IMR-90 (cell line): ENCODE results near the gene VBP1. TPM values are rescaled to one million over a fixed set of nuclear protein-coding genes. Genes with fewer than 3 reads are reported as not detected.

Experiments used
- ATAC-seq: fragments of 200-7000 bp; cut with Tn5 transposase; 2 replicates; pipeline ENCODE4 v1.9.1; 2020; ENCODE audit warnings: low read depth, mild to moderate bottlenecking, moderate library complexity
- BruUV-seq: library from RNA; stranded (reverse); fragments of 400-500 nt; replicated peaks from 2 replicates; lab custom pipeline; 2021; lab: Mats Ljungman, UMichigan
- CTCF ChIA-PET: fragments of 300-600 bp; formaldehyde crosslinking; extraction: SDS; loops from one replicate; lab custom pipeline; 2021; ENCODE audit warnings: antibody characterized with exemption; lab: Yijun Ruan, JAX
- POLR2A ChIA-PET: fragments of 300-600 bp; sonication (Branson Sonifier 250); formaldehyde crosslinking; loops from one replicate; lab custom pipeline; 2022; ENCODE audit warnings: antibody characterized with exemption; ENCODE audit not compliant: unreplicated experiment; lab: Charles Lee
- DNase-seq: peaks from one replicate; pipeline ENCODE4 v3.0.0; 2013
- H2AFZ ChIP-seq: replicated peaks from 2 replicates; pipeline ENCODE3; 2013; ENCODE audit warnings: low read length, mild to moderate bottlenecking; ENCODE audit not compliant: poor library complexity
- H2AK5ac ChIP-seq: 2 replicates; pipeline ENCODE4 v1.6.1; 2013; ENCODE audit warnings: low read depth, low read length, inconsistent platforms
- H2AK9ac ChIP-seq: replicated peaks from 2 replicates; pipeline ENCODE3; 2013; ENCODE audit warnings: mild to moderate bottlenecking, low read depth, low read length, moderate library complexity; ENCODE audit not compliant: poor library complexity
- H2BK120ac ChIP-seq: 2 replicates; pipeline ENCODE4 v1.6.1; 2013; ENCODE audit warnings: low read depth, low read length, inconsistent platforms
- H2BK15ac ChIP-seq: 3 replicates; pipeline ENCODE4 v1.6.1; 2013; ENCODE audit warnings: low read depth, low read length, inconsistent platforms
- H2BK20ac ChIP-seq: 2 replicates; pipeline ENCODE4 v1.6.1; 2013; ENCODE audit warnings: low read depth, mild to moderate bottlenecking, inconsistent platforms, low read length, moderate library complexity
- H2BK5ac ChIP-seq: 2 replicates; pipeline ENCODE4 v1.6.1; 2013; ENCODE audit warnings: mild to moderate bottlenecking, low read depth, low read length, inconsistent platforms; ENCODE audit not compliant: poor library complexity, severe bottlenecking
- H3K14ac ChIP-seq: replicated peaks from 2 replicates; pipeline ENCODE4 v1.6.1; 2013; ENCODE audit warnings: low read depth, low read length, inconsistent platforms
- H3K18ac ChIP-seq: 2 replicates; pipeline ENCODE4 v1.6.1; 2013; ENCODE audit warnings: low read depth, low read length, control low read depth
- H3K23ac ChIP-seq: 2 replicates; pipeline ENCODE4 v1.6.1; 2013; ENCODE audit warnings: low read depth, low read length, inconsistent platforms
- H3K27ac ChIP-seq: 2 replicates; pipeline ENCODE4 v1.5.1; 2013; ENCODE audit warnings: mild to moderate bottlenecking, control low read depth, low read length; ENCODE audit not compliant: insufficient read depth
- H3K27me3 ChIP-seq: 2 replicates; pipeline ENCODE4 v1.6.1; 2013; ENCODE audit warnings: low read length; ENCODE audit not compliant: control insufficient read depth, insufficient read depth
- H3K36me3 ChIP-seq: 2 replicates; pipeline ENCODE4 v1.6.1; 2013; ENCODE audit warnings: low read length, mixed read lengths; ENCODE audit not compliant: control insufficient read depth, insufficient read depth
- H3K4ac ChIP-seq: 2 replicates; pipeline ENCODE4 v1.6.1; 2013; ENCODE audit warnings: low read depth, low read length, inconsistent platforms
- H3K4me1 ChIP-seq: 2 replicates; pipeline ENCODE4 v1.6.1; 2013; ENCODE audit warnings: low read length, mixed read lengths; ENCODE audit not compliant: control insufficient read depth, insufficient read depth
- H3K4me2 ChIP-seq: 2 replicates; pipeline ENCODE4 v1.6.1; 2013; ENCODE audit warnings: low read depth, mild to moderate bottlenecking, control low read depth, low read length, moderate library complexity
- H3K4me3 ChIP-seq: 2 replicates; pipeline ENCODE4 v1.5.1; 2013; ENCODE audit warnings: low read depth, mild to moderate bottlenecking, control low read depth, low read length, moderate library complexity; ENCODE audit not compliant: insufficient read depth
- H3K56ac ChIP-seq: 2 replicates; pipeline ENCODE4 v1.6.1; 2013; ENCODE audit warnings: low read length, inconsistent platforms; ENCODE audit not compliant: insufficient read depth; ENCODE audit errors: extremely low read depth
- H3K79me1 ChIP-seq, 2 experiments: 2 replicates each; pipeline ENCODE4 v1.6.1; 2013; ENCODE audit warnings: low read length in 2 of 2, inconsistent platforms in 1 of 2, low read depth in 1 of 2
- H3K9ac ChIP-seq: 2 replicates; pipeline ENCODE4 v1.6.1; 2013; ENCODE audit warnings: low read depth, low read length, control low read depth
- H3K9me1 ChIP-seq: 2 replicates; pipeline ENCODE4 v1.6.1; 2013; ENCODE audit warnings: low read length, inconsistent platforms; ENCODE audit not compliant: insufficient read depth
- H3K9me3 ChIP-seq: 2 replicates; pipeline ENCODE4 v1.6.1; 2013; ENCODE audit warnings: low read length; ENCODE audit not compliant: control insufficient read depth, insufficient read depth
- H4K20me1 ChIP-seq: 2 replicates; pipeline ENCODE4 v1.6.1; 2013; ENCODE audit warnings: low read length, inconsistent platforms; ENCODE audit not compliant: insufficient read depth
- H4K5ac ChIP-seq: 2 replicates; pipeline ENCODE4 v1.6.1; 2013; ENCODE audit warnings: mild to moderate bottlenecking, low read depth, low read length, control low read depth
- H4K8ac ChIP-seq, 2 experiments: 2 replicates each; pipeline ENCODE4 v1.6.1; 2013; ENCODE audit warnings: low read depth in 2 of 2, low read length in 2 of 2, control low read depth in 1 of 2, inconsistent platforms in 1 of 2
- H4K91ac ChIP-seq: 2 replicates; pipeline ENCODE4 v1.6.1; 2013; ENCODE audit warnings: low read depth, low read length, inconsistent platforms; ENCODE audit not compliant: insufficient read depth
- BHLHE40 ChIP-seq: fragments of 150-350 bp; IDR thresholded peaks from 2 replicates; pipeline ENCODE4 v1.6.1; 2016; ENCODE audit warnings: mild to moderate bottlenecking, low read depth, low read length
- CEBPB ChIP-seq: IDR thresholded peaks from 2 replicates; pipeline ENCODE4 v1.6.1; 2012; ENCODE audit warnings: low read depth, low read length, improper control_type of control experiment
- MAFK ChIP-seq: IDR thresholded peaks from 2 replicates; pipeline ENCODE4 v1.6.1; 2012; ENCODE audit warnings: low read depth, low read length, improper control_type of control experiment
- MAZ ChIP-seq: IDR thresholded peaks from 2 replicates; pipeline ENCODE4 v1.6.1; 2012; ENCODE audit warnings: low read depth, mild to moderate bottlenecking, low read length, improper control_type of control experiment, moderate library complexity, borderline replicate concordance
- MXI1 ChIP-seq: IDR thresholded peaks from 2 replicates; pipeline ENCODE4 v1.6.1; 2012; ENCODE audit warnings: low read depth, mild to moderate bottlenecking, low read length, moderate library complexity, borderline replicate concordance
- NFE2L2 ChIP-seq: fragments of 150-350 bp; IDR thresholded peaks from 2 replicates; pipeline ENCODE4 v1.6.1; 2016; ENCODE audit warnings: low read depth, mild to moderate bottlenecking, low read length
- POLR2A ChIP-seq: IDR thresholded peaks from 2 replicates; pipeline ENCODE4 v1.6.1; 2012; ENCODE audit warnings: mild to moderate bottlenecking, low read depth, low read length
- RAD21 ChIP-seq: IDR thresholded peaks from 2 replicates; pipeline ENCODE4 v1.6.1; 2012; ENCODE audit warnings: low read length, improper control_type of control experiment
- RFX5 ChIP-seq: IDR thresholded peaks from 2 replicates; pipeline ENCODE4 v1.8.0; 2012; ENCODE audit warnings: low read depth, mild to moderate bottlenecking, low read length, moderate library complexity
- SMC3 ChIP-seq: fragments of 150-350 bp; IDR thresholded peaks from 2 replicates; pipeline ENCODE4 v1.6.1; 2016; ENCODE audit warnings: low read depth, mild to moderate bottlenecking, antibody characterized with exemption, low read length, moderate library complexity
- WGBS, 2 experiments: methylation state at CpG; one replicate each; pipeline versions ENCODE4 v1.1.5 to v1.1.7; 2013; ENCODE audit warnings: missing lambda C conversion rate in 2 of 2; ENCODE audit not compliant: insufficient read length in 1 of 2; ENCODE audit errors: extremely low coverage in 2 of 2; 5-methylcytosine and 5-hydroxymethylcytosine counted together
- dilution Hi-C: fragments of 300-500 bp; cut with HindIII; formaldehyde crosslinking; loops from one replicate; pipeline ENCODE4 v1.14.3; 2018; ENCODE audit warnings: low sequenced_read_pairs; ENCODE audit not compliant: unreplicated experiment
- in situ Hi-C: fragments of 300-500 bp; cut with MboI; formaldehyde crosslinking; loops from 3 replicates; pipeline ENCODE4 v1.14.3; 2019; ENCODE audit warnings: low sequenced_read_pairs, inconsistent platforms, mixed read lengths
- intact Hi-C: fragments of 100-400 bp; cut with micrococcal nuclease; formaldehyde crosslinking; loops from 2 replicates; pipeline ENCODE4 v1.10.0; 2022
- polyA plus RNA-seq, 3 experiments: library from polyadenylated mRNA; depleted of rRNA; stranded (reverse); fragments of >200 nt; gene quantifications; 2 replicates each; pipeline ENCODE4 v1.2.3, GENCODE V29; 2012; ENCODE audit warnings: low replicate concordance in 1 of 3
- total RNA-seq: library from RNA; depleted of rRNA; stranded (reverse); fragments of >200 nt; gene quantifications from 2 replicates; pipeline ENCODE4 v1.2.3, GENCODE V29; 2012
- TF ChIP-seq, protein P1 (sequence below): conservative IDR thresholded peaks from 2 replicates; pipeline ENCODE4 v1.5.1; 2012; ENCODE audit warnings: mild to moderate bottlenecking, low read depth, low read length, improper control_type of control experiment
- TF ChIP-seq, protein P2 (sequence below): fragments of 150-350 bp; IDR thresholded peaks from 2 replicates; pipeline ENCODE4 v1.6.1; 2017; ENCODE audit warnings: mild to moderate bottlenecking, antibody characterized with exemption, low read length, low read depth

Gene VBP1
- total and polyA plus RNA-seq, 2 of the 4 experiments (the other 2 are of a cell fraction), result 30.8 to 42.3 TPM

DNA sequence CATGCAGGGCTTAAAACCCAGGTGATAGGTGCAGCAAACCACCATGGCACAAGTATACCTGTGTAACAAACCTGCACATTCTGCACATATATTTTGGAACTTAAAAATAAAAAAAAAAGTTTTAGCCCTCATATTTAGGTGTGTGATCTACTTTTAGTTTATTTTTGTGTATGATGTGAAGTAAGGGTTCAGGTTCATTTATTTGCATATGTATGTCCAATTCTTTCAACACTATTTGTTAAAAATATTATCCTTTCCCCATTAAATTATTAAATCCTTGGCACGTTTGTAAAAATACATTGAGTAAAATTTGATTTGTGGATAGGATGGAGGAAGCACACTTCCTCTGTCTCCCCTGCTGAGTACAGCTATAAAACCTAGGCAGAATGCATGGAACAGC lies 35.1 kb downstream of the VBP1 start:
- POLR2A ChIA-PET, result no interaction called here

More for the DNA sequence above, 35.1 kb downstream of the VBP1 start:
- Histone ChIP-seq H3K36me3 (no peaks in the 10 kb centered on the region), H2AK5ac (no peak overlapping the region), H2BK120ac (no peak overlapping the region), H2BK20ac (no peak overlapping the region), H2BK15ac (no peak overlapping the region), H3K23ac (no peak overlapping the region), H3K79me1 (no peaks in the 10 kb centered on the region), H4K5ac (no peak overlapping the region), H3K56ac (no peak overlapping the region), H4K20me1 (no peaks in the 10 kb centered on the region), H3K4me2 (no peak overlapping the region), H3K4me3 (no peak overlapping the region), H2AK9ac (no peak overlapping the region), H3K27me3 (no peaks in the 10 kb centered on the region), H3K9me3 (no peaks in the 10 kb centered on the region), H3K4ac (no peak overlapping the region), H2AFZ (no peak overlapping the region), H4K8ac (no peak overlapping the region), H3K27ac (no peak overlapping the region), H3K14ac (no peak overlapping the region), H4K91ac (no peak overlapping the region), H3K4me1 (no peaks in the 10 kb centered on the region), H2BK5ac (no peak overlapping the region), H3K9ac (no peak overlapping the region), H3K18ac (no peak overlapping the region), H3K9me1 (no peaks in the 10 kb centered on the region)
- intact Hi-C loops, result no loop called here
- dilution Hi-C loops, result no loop called here
- CTCF ChIA-PET, result no interaction called here
- DNase-seq (no peak), ATAC-seq (no peak)
- TF ChIP-seq, protein P1, sequence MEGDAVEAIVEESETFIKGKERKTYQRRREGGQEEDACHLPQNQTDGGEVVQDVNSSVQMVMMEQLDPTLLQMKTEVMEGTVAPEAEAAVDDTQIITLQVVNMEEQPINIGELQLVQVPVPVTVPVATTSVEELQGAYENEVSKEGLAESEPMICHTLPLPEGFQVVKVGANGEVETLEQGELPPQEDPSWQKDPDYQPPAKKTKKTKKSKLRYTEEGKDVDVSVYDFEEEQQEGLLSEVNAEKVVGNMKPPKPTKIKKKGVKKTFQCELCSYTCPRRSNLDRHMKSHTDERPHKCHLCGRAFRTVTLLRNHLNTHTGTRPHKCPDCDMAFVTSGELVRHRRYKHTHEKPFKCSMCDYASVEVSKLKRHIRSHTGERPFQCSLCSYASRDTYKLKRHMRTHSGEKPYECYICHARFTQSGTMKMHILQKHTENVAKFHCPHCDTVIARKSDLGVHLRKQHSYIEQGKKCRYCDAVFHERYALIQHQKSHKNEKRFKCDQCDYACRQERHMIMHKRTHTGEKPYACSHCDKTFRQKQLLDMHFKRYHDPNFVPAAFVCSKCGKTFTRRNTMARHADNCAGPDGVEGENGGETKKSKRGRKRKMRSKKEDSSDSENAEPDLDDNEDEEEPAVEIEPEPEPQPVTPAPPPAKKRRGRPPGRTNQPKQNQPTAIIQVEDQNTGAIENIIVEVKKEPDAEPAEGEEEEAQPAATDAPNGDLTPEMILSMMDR, result no peak
- TF ChIP-seq RAD21 (no peak), RFX5 (no peak), MAZ (no peak), CEBPB (no peak), MXI1 (no peak), NFE2L2 (no peak), MAFK (no peak), POLR2A (no peak), BHLHE40 (no peak), SMC3 (no peak)
- TF ChIP-seq, protein P2, sequence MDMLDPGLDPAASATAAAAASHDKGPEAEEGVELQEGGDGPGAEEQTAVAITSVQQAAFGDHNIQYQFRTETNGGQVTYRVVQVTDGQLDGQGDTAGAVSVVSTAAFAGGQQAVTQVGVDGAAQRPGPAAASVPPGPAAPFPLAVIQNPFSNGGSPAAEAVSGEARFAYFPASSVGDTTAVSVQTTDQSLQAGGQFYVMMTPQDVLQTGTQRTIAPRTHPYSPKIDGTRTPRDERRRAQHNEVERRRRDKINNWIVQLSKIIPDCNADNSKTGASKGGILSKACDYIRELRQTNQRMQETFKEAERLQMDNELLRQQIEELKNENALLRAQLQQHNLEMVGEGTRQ, result no peak
- WGBS, 2 experiments, result no CpG with 5 or more reads among the region's 1 CpG
- no TSS peak for BruUV-seq
- in situ Hi-C loops, result no loop called here
